Activated gamma-delta T cell treated with anti-CD3 and anti-CD28 coated beads, Interleukin-2, amount 50 U/mL, for 16 hours (primary cell): ENCODE data around the gene NCF4.

Source experiments
- DNase-seq: peaks from one replicate; pipeline ENCODE4 v3.0.0-alpha.2; 2020; ENCODE audit warnings: low read depth

The NCF4 gene

GRCh38 chr22:36894266-36894665 lies 33.5 kb downstream of the NCF4 start:
- DNase-seq = no peak

- DNase-seq = no peak
These were observed 36.8 kb downstream of the NCF4 start for GRCh38 chr22:36897611-36898010.

GRCh38 chr22:36898690-36899089 lies 37.9 kb downstream of the NCF4 start:
- DNase-seq = no peak

GRCh38 chr22:36899498-36899897 lies 38.7 kb downstream of the NCF4 start:
- no peak for DNase-seq

- no peak for DNase-seq
These were observed 39.4 kb downstream of the NCF4 start for GRCh38 chr22:36900225-36900624.

GRCh38 chr22:36900880-36901279 lies 40.1 kb downstream of the NCF4 start:
- no peak for DNase-seq

GRCh38 chr22:36901411-36902142 lies 40.8 kb downstream of the NCF4 start:
- DNase-seq = no peak

GRCh38 chr22:36902143-36902926 lies 41.5 kb downstream of the NCF4 start:
- DNase-seq = no peak

- DNase-seq = no peak
These were observed 43.6 kb downstream of the NCF4 start for GRCh38 chr22:36904260-36904880.

GRCh38 chr22:36907253-36908195 lies 46.7 kb downstream of the NCF4 start:
- DNase-seq = no peak

- no peak for DNase-seq
These were observed 49.7 kb downstream of the NCF4 start for GRCh38 chr22:36910461-36910860.

- no peak for DNase-seq
These were observed 51.3 kb downstream of the NCF4 start for GRCh38 chr22:36911887-36912661.

GRCh38 chr22:36912694-36913426 lies 52.1 kb downstream of the NCF4 start:
- DNase-seq = no peak

- no peak for DNase-seq
These were observed 52.9 kb downstream of the NCF4 start, which contains the start of gene CSF2RB for GRCh38 chr22:36913427-36914389. Gene CSF2RB (plus strand): TSS chr22:36913628. CDS start chr22:36922208, 8,580 bp downstream.

- DNase-seq = no peak
These were observed 53.6 kb downstream of the NCF4 start for GRCh38 chr22:36914390-36914752.

GRCh38 chr22:36916034-36916433 lies 55.2 kb downstream of the NCF4 start:
- DNase-seq = no peak

- no peak for DNase-seq
These were observed 57.9 kb downstream of the NCF4 start for GRCh38 chr22:36918586-36919284.

GRCh38 chr22:36921309-36922104 lies 60.7 kb downstream of the NCF4 start:
- DNase-seq = no peak
